ENCODE data around the gene MEA1.
A peak's percentile ranks its signal among the peaks of the same experiment; 100 is the strongest.

MEA1 gene

DNA sequence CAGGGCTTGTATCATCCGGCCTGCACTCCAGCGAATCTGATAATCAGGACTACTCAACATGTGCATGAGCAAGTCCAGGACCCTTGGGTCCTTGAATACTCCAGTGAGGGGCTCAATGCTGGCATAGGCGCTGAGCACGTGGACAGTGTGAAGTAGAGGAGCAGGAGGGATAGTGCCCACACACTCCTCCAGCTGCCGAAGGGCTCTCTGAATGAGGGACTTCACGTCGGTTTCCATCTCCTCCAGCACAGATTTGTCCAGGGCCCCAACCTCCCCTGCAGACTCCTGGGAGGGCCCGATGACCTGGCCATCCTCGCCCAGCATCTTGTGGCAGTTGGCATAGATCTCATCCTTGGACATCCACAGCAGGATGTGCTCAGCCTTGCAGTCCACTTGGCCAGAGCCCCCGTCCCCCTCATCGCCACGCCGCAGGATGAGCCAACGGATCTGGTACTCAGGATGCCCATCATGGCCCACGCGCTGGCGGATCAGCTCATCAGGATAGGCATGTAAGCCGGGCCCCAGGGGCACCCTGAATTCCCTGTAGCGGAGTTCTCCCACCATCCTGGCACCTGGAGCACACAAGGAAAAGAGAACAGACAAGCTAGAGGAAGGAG, 38.6 kb upstream of the MEA1 start:
- H3K9me3 ChIP-seq (replicated peaks in 1 of 2; ENCODE audit: control insufficient read depth in 2 of 2, insufficient read depth in 1 of 2, low read depth in 1 of 2, low read length in 2 of 2), result no peaks in the 10 kb centered on the region
- H4K91ac ChIP-seq (ENCODE audit: low read depth, low read length, poor library complexity), result no peak overlapping the region
- DNase-seq (ENCODE audit: low spot score), result no peak
- H2AFZ ChIP-seq (ENCODE audit: low read length), result no peak overlapping the region
- no peak overlapping the region for H3K4ac ChIP-seq (ENCODE audit: low read length)
- no peak overlapping the region for H3K4me2 ChIP-seq (ENCODE audit: insufficient read depth, low read length, poor library complexity, severe bottlenecking)
- H3K79me1 ChIP-seq (ENCODE audit: low read depth, low read length), result peaks cover 3% of the 10 kb centered on the region
- peaks cover 34 to 68% of the 10 kb centered on the region in 2 donors for H3K36me3 ChIP-seq (replicated peaks in 1 of 2; ENCODE audit: control insufficient read depth in 2 of 2, insufficient read depth in 2 of 2, low read length in 2 of 2)
- no peak overlapping the region for H4K8ac ChIP-seq (ENCODE audit: low read depth, low read length)
- H3K27ac ChIP-seq (replicated peaks; ENCODE audit: low read length), result no peak overlapping the region
- H3K23ac ChIP-seq (ENCODE audit: low read depth, low read length, poor library complexity), result peak overlapping the region; percentile 28
- H2BK12ac ChIP-seq (ENCODE audit: low read length), result no peak overlapping the region
- H2BK5ac ChIP-seq (ENCODE audit: low read length), result no peak overlapping the region
- no peak overlapping the region for H3K18ac ChIP-seq (ENCODE audit: low read length)
- no peak overlapping the region for H3K14ac ChIP-seq (ENCODE audit: low read length)
- no peaks in the 10 kb centered on the region for H3K27me3 ChIP-seq (ENCODE audit: control insufficient read depth in 3 of 3, insufficient read depth in 3 of 3, low read depth in 1 of 3, low read length in 3 of 3)
- H3K4me1 ChIP-seq (ENCODE audit: control insufficient read depth in 2 of 2, insufficient read depth in 1 of 2, low read depth in 1 of 2, low read length in 2 of 2), result peaks cover 4 to 6% of the 10 kb centered on the region in 2 donors
- H2BK15ac ChIP-seq (ENCODE audit: low read length), result no peak overlapping the region
- peak overlapping the region in 1 of 2 donors; percentile 87 for H3K4me3 ChIP-seq (ENCODE audit: low read length in 2 of 2)
- WGBS, 2 donors (ENCODE audit: extremely low coverage in 2 of 2, insufficient read length in 2 of 2, insufficient replicate concordance in 1 of 2), result no CpG with 5 or more reads among the region's 19 CpGs
- peak overlapping the region; percentile 91 for H2AK5ac ChIP-seq (ENCODE audit: low read depth, low read length)
- H2BK120ac ChIP-seq (ENCODE audit: low read depth, low read length), result no peak overlapping the region
- peak overlapping the region; percentile 98 for H3K9ac ChIP-seq (ENCODE audit: low read depth, low read length, poor library complexity)

DNA sequence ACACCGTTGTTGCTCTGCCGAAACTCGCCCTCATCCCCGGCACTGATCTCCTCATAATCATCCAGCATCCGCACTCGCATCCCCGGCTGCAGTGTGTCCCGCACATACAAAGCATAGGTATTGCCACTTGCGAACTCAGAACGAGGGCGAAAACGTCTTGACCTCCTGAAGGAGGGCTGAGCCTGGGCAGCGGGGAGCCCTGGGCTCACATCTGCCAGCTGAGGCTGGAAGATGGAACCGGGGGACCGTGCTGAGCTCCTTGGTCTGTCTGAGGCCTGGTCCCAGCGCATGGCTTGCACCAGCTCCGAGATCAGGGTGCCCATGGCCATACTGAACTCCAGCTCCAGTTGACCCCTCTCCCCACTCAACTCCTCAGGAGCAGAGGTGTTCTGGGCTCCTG, 37.2 kb upstream of the MEA1 start:
- no peak overlapping the region for H4K91ac ChIP-seq (ENCODE audit: low read depth, low read length, poor library complexity)
- H3K14ac ChIP-seq (ENCODE audit: low read length), result no peak overlapping the region
- no CpG with 5 or more reads among the region's 17 CpGs for WGBS, 2 donors (ENCODE audit: extremely low coverage in 2 of 2, insufficient read length in 2 of 2, insufficient replicate concordance in 1 of 2)
- H3K18ac ChIP-seq (ENCODE audit: low read length), result no peak overlapping the region
- H3K36me3 ChIP-seq (replicated peaks in 1 of 2; ENCODE audit: control insufficient read depth in 2 of 2, insufficient read depth in 2 of 2, low read length in 2 of 2), result peaks cover 44 to 75% of the 10 kb centered on the region in 2 donors
- H3K9ac ChIP-seq (ENCODE audit: low read depth, low read length, poor library complexity), result no peak overlapping the region
- H2BK15ac ChIP-seq (ENCODE audit: low read length), result no peak overlapping the region
- no peak overlapping the region for H2BK120ac ChIP-seq (ENCODE audit: low read depth, low read length)
- H2BK5ac ChIP-seq (ENCODE audit: low read length), result no peak overlapping the region
- no peak overlapping the region for H3K4me3 ChIP-seq (ENCODE audit: low read length in 2 of 2)
- H3K27me3 ChIP-seq (ENCODE audit: control insufficient read depth in 3 of 3, insufficient read depth in 3 of 3, low read depth in 1 of 3, low read length in 3 of 3), result no peaks in the 10 kb centered on the region
- H2AFZ ChIP-seq (ENCODE audit: low read length), result no peak overlapping the region
- no peak overlapping the region for H3K23ac ChIP-seq (ENCODE audit: low read depth, low read length, poor library complexity)
- peaks cover 3% of the 10 kb centered on the region for H3K79me1 ChIP-seq (ENCODE audit: low read depth, low read length)
- no peak overlapping the region for H3K4ac ChIP-seq (ENCODE audit: low read length)
- H4K8ac ChIP-seq (ENCODE audit: low read depth, low read length), result no peak overlapping the region
- H3K27ac ChIP-seq (replicated peaks; ENCODE audit: low read length), result no peak overlapping the region
- no peak for DNase-seq (ENCODE audit: low spot score)
- H3K4me1 ChIP-seq (ENCODE audit: control insufficient read depth in 2 of 2, insufficient read depth in 1 of 2, low read depth in 1 of 2, low read length in 2 of 2), result peaks cover 4 to 6% of the 10 kb centered on the region in 2 donors
- H3K9me3 ChIP-seq (replicated peaks in 1 of 2; ENCODE audit: control insufficient read depth in 2 of 2, insufficient read depth in 1 of 2, low read depth in 1 of 2, low read length in 2 of 2), result no peaks in the 10 kb centered on the region
- no peak overlapping the region for H2BK12ac ChIP-seq (ENCODE audit: low read length)
- no peak overlapping the region for H2AK5ac ChIP-seq (ENCODE audit: low read depth, low read length)
- H3K4me2 ChIP-seq (ENCODE audit: insufficient read depth, low read length, poor library complexity, severe bottlenecking), result no peak overlapping the region

DNA sequence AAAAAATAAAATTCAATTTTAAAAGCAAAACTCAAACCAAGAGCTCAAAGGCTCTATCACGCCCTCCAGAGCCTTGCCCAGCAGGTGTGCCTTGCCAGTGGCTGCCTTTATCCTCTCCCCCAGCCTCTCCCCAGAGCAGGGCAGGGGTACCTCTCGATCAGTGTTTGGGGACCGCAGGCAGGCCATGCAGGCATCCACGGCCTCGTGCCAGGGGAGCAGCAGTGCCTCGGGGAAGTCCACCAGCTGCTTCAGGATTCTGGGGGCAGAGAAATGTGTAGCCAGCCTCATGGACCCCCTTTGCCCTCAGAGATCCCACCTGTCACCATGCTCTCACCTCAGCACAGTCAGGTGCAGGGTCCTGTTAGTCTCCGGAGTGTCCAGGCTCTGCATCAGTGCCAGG, 34.3 kb upstream of the MEA1 start:
- Histone ChIP-seq H3K9me3 (replicated peaks in 1 of 2; ENCODE audit: control insufficient read depth in 2 of 2, insufficient read depth in 1 of 2, low read depth in 1 of 2, low read length in 2 of 2) (peaks cover 0 to 4% of the 10 kb centered on the region in 2 donors), H2BK12ac (ENCODE audit: low read length) (no peak overlapping the region), H2AK5ac (ENCODE audit: low read depth, low read length) (no peak overlapping the region), H3K23ac (ENCODE audit: low read depth, low read length, poor library complexity) (peak overlapping the region; percentile 59), H3K27ac (replicated peaks; ENCODE audit: low read length) (no peak overlapping the region), H3K18ac (ENCODE audit: low read length) (no peak overlapping the region), H3K4me2 (ENCODE audit: insufficient read depth, low read length, poor library complexity, severe bottlenecking) (no peak overlapping the region), H3K14ac (ENCODE audit: low read length) (no peak overlapping the region), H3K4me1 (ENCODE audit: control insufficient read depth in 2 of 2, insufficient read depth in 1 of 2, low read depth in 1 of 2, low read length in 2 of 2) (peaks cover 1 to 5% of the 10 kb centered on the region in 2 donors), H3K79me1 (ENCODE audit: low read depth, low read length) (peaks cover 3% of the 10 kb centered on the region), H2BK15ac (ENCODE audit: low read length) (no peak overlapping the region), H3K4me3 (ENCODE audit: low read length in 2 of 2) (no peak overlapping the region), H2BK120ac (ENCODE audit: low read depth, low read length) (no peak overlapping the region), H2AFZ (ENCODE audit: low read length) (no peak overlapping the region), H4K91ac (ENCODE audit: low read depth, low read length, poor library complexity) (no peak overlapping the region), H2BK5ac (ENCODE audit: low read length) (no peak overlapping the region), H4K8ac (ENCODE audit: low read depth, low read length) (no peak overlapping the region), H3K27me3 (ENCODE audit: control insufficient read depth in 3 of 3, insufficient read depth in 3 of 3, low read depth in 1 of 3, low read length in 3 of 3) (no peaks in the 10 kb centered on the region), H3K4ac (ENCODE audit: low read length) (no peak overlapping the region), H3K36me3 (replicated peaks in 1 of 2; ENCODE audit: control insufficient read depth in 2 of 2, insufficient read depth in 2 of 2, low read length in 2 of 2) (peaks cover 55 to 87% of the 10 kb centered on the region in 2 donors), H3K9ac (ENCODE audit: low read depth, low read length, poor library complexity) (no peak overlapping the region)
- WGBS, 2 donors (ENCODE audit: extremely low coverage in 2 of 2, insufficient read length in 2 of 2, insufficient replicate concordance in 1 of 2), result no CpG with 5 or more reads among the region's 7 CpGs
- DNase-seq (ENCODE audit: low spot score), result no peak

DNA sequence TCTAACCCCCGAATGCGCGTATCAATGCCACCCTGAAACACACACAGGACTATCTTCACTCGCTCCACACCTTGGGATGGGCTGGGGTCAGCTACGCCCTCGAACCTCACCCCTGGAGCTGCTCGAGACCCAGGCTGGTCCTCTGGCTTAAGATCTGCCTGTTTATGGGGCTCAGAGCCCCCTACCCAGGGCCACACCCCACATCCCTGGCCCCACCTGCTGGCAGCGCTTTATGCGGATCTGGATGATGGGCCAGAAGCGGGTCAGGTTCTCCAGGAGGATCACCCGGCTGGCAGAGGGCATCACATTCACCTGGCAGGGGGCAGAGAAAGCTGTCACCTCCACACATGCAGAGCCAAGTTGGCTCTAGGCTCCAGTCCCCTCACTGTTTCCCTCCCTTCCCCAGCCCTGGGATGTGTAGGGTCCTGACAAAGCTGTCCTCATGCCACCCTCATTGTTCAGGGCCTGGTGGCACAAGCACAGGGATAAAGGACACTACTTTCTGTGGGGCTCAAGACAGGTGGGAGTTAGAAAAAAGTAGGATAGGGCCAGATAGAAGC, 31.7 kb upstream of the MEA1 start:
- H3K18ac ChIP-seq (ENCODE audit: low read length), result no peak overlapping the region
- no peak overlapping the region for H4K91ac ChIP-seq (ENCODE audit: low read depth, low read length, poor library complexity)
- H3K4me1 ChIP-seq (ENCODE audit: control insufficient read depth in 2 of 2, insufficient read depth in 1 of 2, low read depth in 1 of 2, low read length in 2 of 2), result no peaks in the 10 kb centered on the region
- no peak overlapping the region for H2BK120ac ChIP-seq (ENCODE audit: low read depth, low read length)
- peak overlapping the region; percentile 19 for H2BK12ac ChIP-seq (ENCODE audit: low read length)
- no peak overlapping the region for H3K23ac ChIP-seq (ENCODE audit: low read depth, low read length, poor library complexity)
- WGBS, 2 donors (ENCODE audit: extremely low coverage in 2 of 2, insufficient read length in 2 of 2, insufficient replicate concordance in 1 of 2), result no CpG with 5 or more reads among the region's 11 CpGs
- no peak overlapping the region for H2BK15ac ChIP-seq (ENCODE audit: low read length)
- H3K9me3 ChIP-seq (replicated peaks in 1 of 2; ENCODE audit: control insufficient read depth in 2 of 2, insufficient read depth in 1 of 2, low read depth in 1 of 2, low read length in 2 of 2), result peaks cover 0 to 5% of the 10 kb centered on the region in 2 donors
- no peak overlapping the region for H2AK5ac ChIP-seq (ENCODE audit: low read depth, low read length)
- DNase-seq (ENCODE audit: low spot score), result no peak
- H3K4me2 ChIP-seq (ENCODE audit: insufficient read depth, low read length, poor library complexity, severe bottlenecking), result no peak overlapping the region
- H3K36me3 ChIP-seq (replicated peaks in 1 of 2; ENCODE audit: control insufficient read depth in 2 of 2, insufficient read depth in 2 of 2, low read length in 2 of 2), result peaks cover 57 to 88% of the 10 kb centered on the region in 2 donors
- no peak overlapping the region for H3K14ac ChIP-seq (ENCODE audit: low read length)
- no peaks in the 10 kb centered on the region for H3K79me1 ChIP-seq (ENCODE audit: low read depth, low read length)
- no peak overlapping the region for H4K8ac ChIP-seq (ENCODE audit: low read depth, low read length)
- H3K9ac ChIP-seq (ENCODE audit: low read depth, low read length, poor library complexity), result no peak overlapping the region
- H2BK5ac ChIP-seq (ENCODE audit: low read length), result no peak overlapping the region
- no peak overlapping the region for H3K27ac ChIP-seq (replicated peaks; ENCODE audit: low read length)
- no peak overlapping the region for H3K4ac ChIP-seq (ENCODE audit: low read length)
- H2AFZ ChIP-seq (ENCODE audit: low read length), result no peak overlapping the region
- H3K4me3 ChIP-seq (ENCODE audit: low read length in 2 of 2), result no peak overlapping the region
- no peaks in the 10 kb centered on the region for H3K27me3 ChIP-seq (ENCODE audit: control insufficient read depth in 3 of 3, insufficient read depth in 3 of 3, low read depth in 1 of 3, low read length in 3 of 3)

All from neuronal stem cell (in vitro differentiated cells).